ENCODE results near the gene TGFB1. TPM values are rescaled to one million over a fixed set of nuclear protein-coding genes. Genes with fewer than 3 reads are reported as not detected.

TGFB1 gene
- total RNA-seq, 1 experiment from 2014 or later, result 30.1 TPM

DNA sequence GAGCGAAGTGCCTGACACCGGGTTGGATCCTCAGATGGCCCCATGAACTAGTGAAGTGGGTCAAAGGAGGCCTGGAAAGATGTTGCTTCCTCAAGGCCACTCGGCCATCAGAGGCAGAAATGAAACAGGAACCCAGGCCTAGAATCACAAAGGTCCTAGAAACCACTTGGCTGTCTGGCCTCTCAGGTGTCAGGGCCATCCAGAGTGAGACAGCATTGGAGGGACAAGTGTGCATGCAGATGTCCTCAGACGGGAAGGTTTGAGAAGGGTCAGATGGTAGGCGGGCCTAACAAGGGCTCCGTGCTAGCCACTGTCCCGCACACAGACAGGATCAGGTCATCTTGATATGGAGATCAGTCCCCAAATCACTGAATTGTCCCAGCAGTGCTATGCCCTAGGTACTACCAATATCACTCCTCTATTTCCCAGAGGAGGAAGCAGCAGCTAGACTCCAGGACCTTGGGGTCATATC, 29.5 kb downstream of the TGFB1 start:
- H3K14ac ChIP-seq (ENCODE audit: insufficient read depth, low read length), result no peak overlapping the region
- no peak overlapping the region for H2BK15ac ChIP-seq (ENCODE audit: low read depth, low read length)
- no peaks in the 10 kb centered on the region for H3K79me2 ChIP-seq (ENCODE audit: insufficient read depth, low read length)
- no peak overlapping the region for H4K5ac ChIP-seq (ENCODE audit: insufficient read length, low read depth, low read length)
- H3K27ac ChIP-seq (ENCODE audit: insufficient read length, low read depth, low read length), result no peak overlapping the region
- peaks cover 3% of the 10 kb centered on the region for H4K20me1 ChIP-seq (ENCODE audit: control insufficient read depth, insufficient read depth, insufficient read length)
- no peak overlapping the region for H3K18ac ChIP-seq (ENCODE audit: insufficient read length, low read depth, low read length)
- Mint-ChIP-seq H3K4me1 (peaks cover 51 to 52% of the 10 kb centered on the region in 2 experiments), H3K27ac (peak overlapping the region in 2 of 3 experiments; percentile 46 to 83; a peak in 3 of 7 replicates), H3K36me3 (ENCODE audit: insufficient read depth in 1 of 3, low read depth in 3 of 3) (peaks cover 3 to 49% (median 21%) of the 10 kb centered on the region in 3 experiments; a peak in 5 of 7 replicates), H3K9me3 (no peaks in the 10 kb centered on the region), H3K4me3 (peak overlapping the region; percentile 56 to 83; a peak in 2 of 5 replicates), H3K27me3 (ENCODE audit: low read depth) (peaks cover 1% of the 10 kb centered on the region; the same call in 1 of the 2 replicates)
- no peaks in the 10 kb centered on the region for H3K79me1 ChIP-seq (ENCODE audit: insufficient read depth, low read depth, low read length, poor library complexity, severe bottlenecking)
- no peak overlapping the region for H2BK12ac ChIP-seq (ENCODE audit: insufficient read length, low read depth, low read length)
- H2BK120ac ChIP-seq (ENCODE audit: low read depth, low read length, poor library complexity, severe bottlenecking), result no peak overlapping the region
- DNase-seq, result no peak
- peak overlapping the region; percentile 97 for H3K4me2 ChIP-seq (ENCODE audit: insufficient read depth, insufficient read length, low read length)
- peaks cover 14% of the 10 kb centered on the region for H3K23me2 ChIP-seq (ENCODE audit: insufficient read length, low read depth, low read length, poor library complexity, severe bottlenecking)
- no peak overlapping the region for H3K56ac ChIP-seq (ENCODE audit: insufficient read length, low read depth, low read length)
- no peak overlapping the region for H2BK5ac ChIP-seq (ENCODE audit: insufficient read length, low read length)
- no peak overlapping the region for H2AK5ac ChIP-seq (ENCODE audit: insufficient read length, low read length)
- no peak overlapping the region for H3K4ac ChIP-seq (ENCODE audit: low read depth, low read length)
- H2AFZ ChIP-seq (ENCODE audit: low read length), result no peak overlapping the region
- TF ChIP-seq, protein P1, sequence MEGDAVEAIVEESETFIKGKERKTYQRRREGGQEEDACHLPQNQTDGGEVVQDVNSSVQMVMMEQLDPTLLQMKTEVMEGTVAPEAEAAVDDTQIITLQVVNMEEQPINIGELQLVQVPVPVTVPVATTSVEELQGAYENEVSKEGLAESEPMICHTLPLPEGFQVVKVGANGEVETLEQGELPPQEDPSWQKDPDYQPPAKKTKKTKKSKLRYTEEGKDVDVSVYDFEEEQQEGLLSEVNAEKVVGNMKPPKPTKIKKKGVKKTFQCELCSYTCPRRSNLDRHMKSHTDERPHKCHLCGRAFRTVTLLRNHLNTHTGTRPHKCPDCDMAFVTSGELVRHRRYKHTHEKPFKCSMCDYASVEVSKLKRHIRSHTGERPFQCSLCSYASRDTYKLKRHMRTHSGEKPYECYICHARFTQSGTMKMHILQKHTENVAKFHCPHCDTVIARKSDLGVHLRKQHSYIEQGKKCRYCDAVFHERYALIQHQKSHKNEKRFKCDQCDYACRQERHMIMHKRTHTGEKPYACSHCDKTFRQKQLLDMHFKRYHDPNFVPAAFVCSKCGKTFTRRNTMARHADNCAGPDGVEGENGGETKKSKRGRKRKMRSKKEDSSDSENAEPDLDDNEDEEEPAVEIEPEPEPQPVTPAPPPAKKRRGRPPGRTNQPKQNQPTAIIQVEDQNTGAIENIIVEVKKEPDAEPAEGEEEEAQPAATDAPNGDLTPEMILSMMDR (conservative IDR thresholded peaks at IDR 0.05), result no peak
- peaks cover 12% of the 10 kb centered on the region; the same call in 1 of the 2 replicates for H3K4me1 ChIP-seq (ENCODE audit: insufficient read depth, low read length)
- H3K9me3 ChIP-seq (ENCODE audit: control insufficient read depth, low read depth, low read length), result no peaks in the 10 kb centered on the region
- H4K8ac ChIP-seq (replicated peaks; ENCODE audit: insufficient read length, low read depth, low read length), result no peak overlapping the region
- no peak overlapping the region for H2BK20ac ChIP-seq (ENCODE audit: low read depth, low read length, poor library complexity, severe bottlenecking)
- no peak overlapping the region for H3K9ac ChIP-seq (ENCODE audit: extremely low read depth, insufficient read length, low read length)
- H3K27me3 ChIP-seq (ENCODE audit: insufficient read depth, low read length), result no peaks in the 10 kb centered on the region
- no peak overlapping the region for H3T11ph ChIP-seq (ENCODE audit: low read length)
- WGBS (ENCODE audit: extremely low coverage, insufficient read length, low lambda C conversion rate), result no CpG with 5 or more reads among the region's 7 CpGs
- no peak overlapping the region for H3K23ac ChIP-seq (ENCODE audit: insufficient read length, low read depth, low read length)
- no peak overlapping the region for H4K91ac ChIP-seq (ENCODE audit: insufficient read length, low read depth, low read length)

Data from H9 (cell line).